Midbrain (tissue), 1 donor: ENCODE data around the gene RPL15.
"Not testable (repeated sequence)": the region's sequence is repeated elsewhere in the genome, so short reads cannot be mapped to it uniquely, and the experiment has no call there.

Experiments
- DNase-seq: peaks from one replicate; lab custom pipeline; 2025; lab: John Stamatoyannopoulos, UW

The RPL15 gene

DNA sequence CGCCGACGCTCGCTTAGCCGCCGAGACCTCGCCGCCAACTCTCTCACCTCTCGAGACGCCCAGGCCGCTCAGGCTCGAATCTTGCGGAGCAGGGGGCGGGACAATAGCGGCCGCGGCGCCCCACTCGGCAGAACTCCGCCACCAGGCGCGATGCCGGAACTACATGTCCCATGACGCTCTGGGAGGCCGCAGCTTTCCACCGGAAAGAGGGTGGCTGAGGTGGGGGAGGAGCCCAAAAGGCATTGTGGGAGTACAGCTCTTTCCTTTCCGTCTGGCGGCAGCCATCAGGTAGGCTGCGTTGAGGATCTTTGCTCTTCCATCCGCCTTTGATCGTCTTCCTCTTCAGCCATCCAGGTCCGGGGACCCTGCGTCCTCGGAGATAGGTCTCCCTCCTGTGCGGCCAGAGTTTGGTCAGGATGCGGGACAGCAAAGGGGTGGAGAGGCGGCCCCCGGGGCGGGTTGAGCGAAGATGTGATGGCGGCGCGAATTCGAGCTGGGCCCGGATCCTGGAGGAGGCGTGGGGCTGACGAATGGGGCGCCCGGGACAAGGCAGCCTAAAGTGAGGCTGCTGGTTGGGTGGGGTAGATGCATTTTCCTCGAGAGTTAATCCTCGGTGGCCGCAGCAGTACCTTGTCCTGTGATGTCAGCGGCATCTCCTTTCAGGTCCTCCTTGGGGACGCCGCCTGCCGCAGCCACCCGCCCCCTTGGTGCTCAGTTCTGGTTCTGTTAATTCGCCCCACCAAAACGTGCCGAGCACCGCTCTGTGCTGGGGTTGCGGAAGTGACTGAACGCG lies at the start of gene RPL15, which contains the start of gene NKIRAS1:
Gene RPL15, plus strand, starts transcription at position 247 of the 793 bp plus-strand sequence. CDS start 728 bp downstream, outside the sequence.
Gene NKIRAS1, minus strand, starts transcription at position 105 of the 793 bp plus-strand sequence. CDS start 6,086 bp downstream, outside the sequence.
- DNase-seq: peak; percentile 98

DNA sequence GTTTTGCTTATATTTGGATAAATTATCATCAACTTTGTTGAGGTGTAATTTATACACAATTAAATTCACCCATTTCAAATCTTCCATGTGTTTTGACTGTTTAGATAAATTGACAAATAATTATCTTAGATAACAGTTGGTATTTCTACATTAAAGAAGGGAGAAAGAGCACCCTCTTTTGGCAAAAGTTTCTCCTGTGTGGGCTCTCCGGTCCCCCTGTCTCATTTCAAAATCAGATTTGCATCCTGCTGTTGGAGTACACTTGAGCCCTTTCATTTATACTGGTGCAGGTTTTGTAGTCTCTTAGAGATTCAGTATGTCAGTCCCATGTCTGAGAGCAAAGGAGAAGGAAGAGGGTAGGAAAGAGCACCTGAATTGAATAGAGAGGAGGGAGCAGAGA lies 49.5 kb upstream of the RPL15 start:
- no peak for DNase-seq

DNA sequence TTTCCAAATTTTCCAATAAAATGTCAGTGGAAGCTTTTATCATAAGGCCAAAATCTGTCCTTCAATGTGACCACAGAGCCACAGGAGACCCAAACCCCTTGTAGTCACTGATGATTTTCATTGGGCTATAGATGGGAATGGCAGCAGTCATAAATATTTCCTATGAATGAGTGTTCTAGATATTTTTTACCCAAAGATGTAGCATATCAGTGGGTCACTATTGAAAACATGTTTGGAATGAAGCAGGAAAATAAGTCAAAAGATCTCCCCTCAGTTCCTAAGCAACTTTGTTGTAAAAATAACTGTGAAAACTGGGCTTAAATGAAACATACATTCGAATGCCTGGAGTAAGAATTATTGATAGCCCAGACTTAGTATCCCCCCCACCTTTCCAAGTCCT lies 49.1 kb upstream of the RPL15 start:
- DNase-seq: no peak

DNA sequence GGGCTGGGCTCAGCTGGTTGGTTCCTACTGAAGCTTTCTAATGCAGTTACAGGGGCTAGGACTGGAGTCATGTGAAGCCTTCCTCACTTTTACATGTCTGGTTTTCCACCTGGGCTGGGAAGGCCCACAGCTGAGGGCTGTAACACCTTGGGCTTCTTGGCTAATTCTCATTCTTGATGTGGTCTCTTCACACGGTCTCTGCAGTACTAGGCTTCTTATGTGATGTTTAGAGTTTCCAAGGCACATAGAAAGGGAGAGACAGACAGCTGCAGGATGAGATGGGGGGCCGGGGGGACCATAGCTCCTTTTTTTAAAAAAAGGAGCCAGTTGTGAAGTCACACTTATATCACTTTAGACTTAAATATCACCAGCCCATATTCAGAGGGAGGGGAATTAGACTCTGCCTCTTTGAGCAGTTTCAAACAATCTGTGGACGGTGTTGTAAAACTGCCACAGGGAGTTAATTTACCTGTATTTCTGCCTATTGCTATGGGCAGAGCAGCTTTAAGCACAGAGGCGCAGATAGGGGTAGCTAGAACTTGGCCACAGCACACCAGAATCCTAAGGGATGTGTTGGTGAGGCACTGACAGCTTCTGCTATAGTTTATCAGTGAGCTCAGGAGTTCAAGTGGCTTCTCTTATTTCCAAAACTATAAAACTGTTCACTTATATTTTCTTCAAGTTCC lies 46.8 kb upstream of the RPL15 start:
- no peak for DNase-seq

DNA sequence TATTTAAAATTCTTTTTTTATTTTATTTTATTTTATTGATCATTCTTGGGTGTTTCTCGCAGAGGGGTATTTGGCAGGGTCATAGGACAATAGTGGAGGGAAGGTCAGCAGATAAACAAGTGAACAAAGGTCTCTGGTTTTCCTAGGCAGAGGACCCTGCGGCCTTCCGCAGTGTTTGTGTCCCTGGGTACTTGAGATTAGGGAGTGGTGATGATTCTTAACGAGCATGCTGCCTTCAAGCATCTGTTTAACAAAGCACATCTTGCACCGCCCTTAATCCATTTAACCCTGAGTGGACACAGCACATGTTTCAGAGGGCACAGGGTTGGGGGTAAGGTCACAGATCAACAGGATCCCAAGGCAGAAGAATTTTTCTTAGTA lies 46.3 kb upstream of the RPL15 start:
- DNase-seq: not testable (repeated sequence)

DNA sequence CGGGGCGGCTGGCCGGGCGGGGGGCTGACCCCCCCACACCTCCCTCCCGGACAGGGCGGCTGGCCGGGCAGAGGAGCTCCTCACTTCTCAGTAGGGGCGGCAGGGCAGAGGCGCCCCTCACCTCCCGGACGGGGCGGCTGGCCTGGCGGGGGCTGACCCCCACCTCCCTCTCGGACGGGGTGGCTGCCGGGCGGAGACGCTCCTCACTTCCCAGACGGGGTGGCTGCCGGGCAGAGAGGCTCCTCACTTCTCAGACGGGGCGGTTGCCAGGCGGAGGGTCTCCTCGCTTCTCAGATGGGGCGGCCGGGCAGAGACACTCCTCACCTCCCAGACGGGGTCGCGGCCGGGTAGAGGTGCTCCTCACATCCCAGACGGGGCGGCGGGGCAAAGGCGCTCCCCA lies 45.6 kb upstream of the RPL15 start:
- not testable (repeated sequence) for DNase-seq

DNA sequence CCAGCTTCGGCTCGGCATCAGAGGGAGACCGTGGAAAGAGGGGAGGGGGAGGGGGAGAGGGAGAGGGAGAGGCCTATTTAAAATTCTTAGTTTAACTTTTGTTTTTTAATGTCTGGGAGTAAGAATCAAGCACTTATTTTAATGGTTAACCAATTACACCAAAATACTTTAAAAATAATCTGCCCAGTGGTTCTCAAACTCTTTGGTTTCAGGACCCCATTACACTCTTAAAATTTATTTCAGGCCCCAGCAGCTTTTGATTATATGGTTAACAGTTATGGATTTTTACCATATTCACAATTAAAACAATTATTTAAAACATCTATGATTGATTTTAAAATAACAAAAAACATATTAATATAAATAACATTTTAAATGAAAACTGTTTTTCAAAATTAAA lies 44.6 kb upstream of the RPL15 start:
- DNase-seq: no peak

DNA sequence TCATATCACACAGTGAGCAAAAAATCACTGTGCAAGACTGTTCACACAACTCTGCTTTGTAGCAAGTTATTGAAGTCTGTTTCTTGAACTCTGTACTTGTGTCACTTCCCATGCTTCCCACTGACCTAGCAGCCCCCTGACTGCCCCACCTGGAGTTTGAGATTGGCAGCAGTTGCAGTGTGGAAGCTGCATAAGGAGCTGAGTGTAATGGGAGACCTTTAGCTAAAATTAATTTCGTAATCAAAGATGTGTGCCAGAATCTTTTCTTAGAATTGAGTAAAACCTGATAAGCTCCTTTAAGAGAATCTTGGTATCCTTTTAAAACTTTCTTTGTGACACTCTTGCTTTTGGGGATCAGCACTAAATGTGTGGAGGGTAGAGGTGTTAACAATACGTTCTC lies 43.0 kb upstream of the RPL15 start:
- no peak for DNase-seq

DNA sequence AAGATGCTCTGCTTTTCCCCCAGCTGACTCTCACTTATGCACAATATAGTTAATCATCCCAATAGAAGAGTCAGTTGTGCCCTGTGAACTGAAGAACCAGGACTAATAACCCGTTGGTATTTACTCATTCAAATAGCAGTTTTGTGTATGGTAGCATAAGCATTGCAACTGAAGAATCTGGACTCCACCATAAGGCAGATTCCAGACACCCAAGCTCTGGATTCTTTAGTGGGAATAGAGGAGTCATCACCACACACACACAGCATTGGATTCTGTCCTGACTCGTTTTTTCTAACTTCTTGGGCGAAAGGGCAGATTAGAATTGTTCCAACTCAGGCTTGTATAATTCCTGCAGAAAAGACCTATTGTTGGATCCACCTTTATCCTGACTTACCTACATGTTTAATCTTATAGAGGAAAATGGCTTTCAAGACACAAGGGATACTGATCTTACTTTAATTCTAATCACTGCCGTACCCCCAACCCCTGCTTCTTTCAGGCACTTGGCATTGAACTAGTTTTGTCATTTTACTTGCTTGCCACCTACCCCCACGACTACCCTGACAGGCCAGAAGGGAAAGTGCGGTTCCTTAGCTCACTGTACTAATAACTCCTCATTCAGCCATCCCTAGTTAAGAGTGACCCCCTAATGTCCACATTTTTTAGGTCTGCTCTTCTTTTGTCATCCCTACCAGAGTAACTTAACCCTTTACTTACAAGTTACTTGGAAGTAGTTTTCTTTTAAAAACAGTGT lies 42.4 kb upstream of the RPL15 start:
- no peak for DNase-seq

DNA sequence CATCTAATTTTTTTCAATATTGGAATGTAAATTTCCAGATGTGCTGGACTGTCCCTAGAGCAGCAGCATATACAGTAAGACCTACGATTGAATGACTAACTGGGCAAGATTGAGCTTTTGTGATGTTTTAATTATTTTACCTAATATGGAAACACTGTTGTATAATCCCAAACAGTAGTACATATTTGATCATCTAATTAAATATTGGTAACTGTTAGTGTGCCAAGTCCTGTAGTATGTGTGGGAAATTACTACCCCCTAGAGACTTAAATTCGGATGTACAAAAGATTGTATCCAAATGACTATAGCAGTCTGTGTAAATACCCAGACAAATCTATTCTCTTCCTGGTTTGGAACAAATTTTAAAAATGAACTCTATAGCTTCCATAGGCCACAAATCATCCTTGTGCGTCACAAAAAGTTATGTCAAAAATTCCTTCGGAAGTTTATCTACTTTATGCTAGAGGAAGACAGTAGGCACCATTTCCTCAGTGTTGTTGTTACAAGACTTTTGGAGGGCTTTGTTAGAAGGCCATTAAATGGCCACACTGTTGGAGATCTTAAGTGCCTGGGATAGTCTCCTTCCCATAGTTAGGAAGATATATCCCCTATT lies 41.7 kb upstream of the RPL15 start:
- DNase-seq: no peak

DNA sequence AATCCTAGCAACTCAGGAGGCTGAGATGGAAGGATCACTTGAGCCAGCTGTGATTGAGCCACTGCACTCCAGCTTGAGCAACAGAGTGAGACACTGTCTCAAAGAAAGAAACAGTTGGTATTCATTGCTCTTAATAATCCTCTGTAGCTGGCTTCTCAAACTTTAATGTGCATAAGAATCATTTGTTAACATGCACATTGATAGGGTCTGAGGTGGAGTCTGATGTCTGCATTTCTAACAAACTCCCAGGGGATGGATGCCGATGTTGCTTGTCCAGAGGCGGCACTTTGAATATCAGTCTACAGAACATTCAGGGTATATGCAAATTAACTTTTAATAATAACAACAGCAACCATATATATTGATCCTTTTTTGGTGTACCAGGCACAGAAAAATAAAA lies 40.0 kb upstream of the RPL15 start:
- no peak for DNase-seq

DNA sequence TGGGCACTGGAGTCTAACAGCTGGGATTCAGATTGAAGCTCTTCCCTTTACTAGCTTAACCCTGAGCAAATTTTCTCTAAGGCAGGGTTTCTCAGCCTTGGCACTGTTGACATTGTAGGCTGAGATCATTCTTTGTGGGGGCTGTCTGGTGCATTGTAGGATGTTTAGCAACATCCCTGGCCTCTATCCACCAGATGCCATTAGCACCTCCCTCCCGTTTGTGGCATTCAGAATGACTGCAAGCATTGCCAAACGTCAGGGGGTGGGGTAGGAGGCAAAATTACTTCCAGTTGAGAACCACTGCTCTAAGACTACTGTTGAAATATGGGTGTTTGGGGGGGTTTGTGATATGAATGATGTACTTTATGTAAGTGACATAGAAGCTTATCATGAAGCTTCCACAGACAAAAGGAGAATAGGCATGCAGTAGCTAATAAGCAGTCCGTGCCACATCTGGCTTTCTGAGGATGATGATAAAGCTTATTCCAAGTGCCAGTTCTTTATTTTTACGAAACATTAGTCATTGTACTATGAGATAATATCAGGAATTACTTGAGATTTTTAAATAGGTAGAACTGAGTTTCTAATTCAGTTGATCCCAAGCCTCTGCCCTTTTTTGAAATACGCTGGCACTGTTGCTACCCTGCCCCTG lies 39.5 kb upstream of the RPL15 start:
- DNase-seq: no peak

DNA sequence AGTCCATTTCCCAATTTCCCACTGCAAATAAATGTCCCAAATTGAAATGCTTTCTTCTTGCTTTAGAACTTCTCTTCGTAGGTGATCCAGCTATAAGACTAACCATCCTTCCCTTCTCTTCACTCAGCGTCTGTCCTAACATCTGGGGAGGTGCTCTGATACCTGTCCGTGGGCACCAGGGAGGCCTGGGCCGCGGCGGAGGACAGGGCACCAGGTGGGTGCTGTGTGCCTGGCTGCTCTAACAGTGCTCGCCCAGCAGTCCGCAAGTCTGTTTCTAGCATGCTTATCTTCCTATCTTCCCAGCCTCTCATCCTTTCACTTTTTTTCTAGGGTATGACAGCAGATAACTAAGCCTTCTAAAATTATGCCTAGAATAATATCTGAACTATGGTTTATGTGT lies 37.4 kb upstream of the RPL15 start:
- no peak for DNase-seq

DNA sequence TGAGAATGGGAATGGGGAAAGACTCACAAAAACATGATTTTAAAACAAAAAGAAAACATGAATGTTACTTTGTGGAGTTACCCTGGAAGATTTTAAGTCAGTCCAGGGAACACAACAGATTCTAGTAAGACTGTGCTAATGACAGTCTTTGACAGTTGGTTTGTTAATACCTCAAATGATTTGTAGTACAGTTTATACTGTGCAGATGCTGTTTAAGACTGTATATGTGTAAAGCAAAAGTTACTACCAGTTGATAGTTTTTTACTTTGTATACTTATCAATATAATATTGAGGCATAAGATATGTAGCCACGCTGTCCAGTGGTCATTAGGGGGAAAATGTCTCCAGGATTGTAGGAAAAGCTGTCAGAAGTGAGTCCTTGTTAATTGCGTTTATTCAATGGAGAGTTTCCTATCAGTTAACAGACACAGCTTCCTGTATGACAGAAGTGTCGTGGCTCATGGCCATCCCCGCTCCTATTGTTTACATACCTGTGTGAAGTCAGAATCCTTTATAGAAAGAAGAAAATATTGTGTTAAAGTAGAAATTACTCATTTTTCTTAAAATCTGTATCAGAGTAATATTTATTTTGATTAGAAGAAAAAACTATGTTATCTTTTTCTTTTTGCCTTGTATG lies 36.1 kb upstream of the RPL15 start:
- no peak for DNase-seq

DNA sequence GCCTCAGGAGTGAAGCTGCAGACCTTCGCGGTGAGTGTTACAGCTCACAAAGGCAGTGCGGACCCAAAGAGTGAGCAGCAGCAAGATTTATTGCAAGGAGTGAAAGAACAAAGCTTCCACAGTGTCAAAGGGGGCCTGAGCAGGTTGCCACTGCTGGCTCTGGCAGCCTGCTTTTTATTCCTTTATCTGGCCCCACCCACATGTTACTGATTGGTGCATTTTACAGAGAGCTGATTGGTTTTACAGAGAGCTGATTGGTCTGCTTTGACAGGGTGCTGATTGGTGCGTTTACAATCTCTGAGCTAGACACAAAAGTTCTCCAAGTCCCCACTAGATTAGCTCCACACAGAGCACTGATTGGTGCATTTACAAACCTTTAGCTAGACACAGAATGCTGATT lies 34.9 kb upstream of the RPL15 start:
- not testable (repeated sequence) for DNase-seq

DNA sequence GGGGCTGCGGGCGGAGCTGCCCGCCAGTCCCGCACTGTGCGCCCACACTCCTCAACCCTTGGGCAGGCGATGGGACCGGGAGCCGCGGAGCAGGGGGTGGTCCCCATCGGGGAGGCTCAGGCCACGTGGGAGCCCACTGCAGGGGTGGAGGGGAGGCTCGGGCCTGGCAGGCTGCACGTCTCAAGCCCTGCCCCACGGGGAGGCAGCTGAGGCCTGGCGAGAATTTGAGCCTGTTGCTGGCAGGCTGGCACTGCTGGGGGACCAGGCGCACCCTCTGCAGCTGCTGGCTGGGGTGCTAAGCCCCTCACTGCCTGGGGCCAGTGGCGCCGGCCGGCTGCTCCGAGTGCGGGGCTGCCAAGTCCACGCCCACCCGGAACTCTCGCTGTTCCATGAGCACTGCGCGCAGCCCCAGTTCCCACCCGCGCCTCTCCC lies 34.4 kb upstream of the RPL15 start:
- DNase-seq: no peak

DNA sequence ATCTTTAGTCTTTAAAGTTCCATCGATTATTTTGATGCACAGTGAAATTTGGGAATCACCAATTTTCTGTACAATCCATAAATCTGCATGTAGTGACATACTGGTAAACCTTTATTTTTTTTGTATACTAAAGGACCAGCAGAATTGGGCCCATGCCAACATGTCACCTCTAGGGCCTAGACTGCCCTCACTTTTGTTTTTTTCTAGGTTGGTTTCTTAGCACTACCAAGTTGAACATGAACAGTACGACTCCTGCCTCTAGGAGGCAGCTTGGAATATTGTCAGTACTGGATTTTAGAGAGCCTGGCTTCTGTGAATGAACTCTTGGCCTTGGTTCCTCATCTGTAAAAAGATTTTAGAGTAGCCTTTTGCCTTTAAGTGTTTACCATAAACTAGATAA lies 32.5 kb upstream of the RPL15 start:
- DNase-seq: no peak

DNA sequence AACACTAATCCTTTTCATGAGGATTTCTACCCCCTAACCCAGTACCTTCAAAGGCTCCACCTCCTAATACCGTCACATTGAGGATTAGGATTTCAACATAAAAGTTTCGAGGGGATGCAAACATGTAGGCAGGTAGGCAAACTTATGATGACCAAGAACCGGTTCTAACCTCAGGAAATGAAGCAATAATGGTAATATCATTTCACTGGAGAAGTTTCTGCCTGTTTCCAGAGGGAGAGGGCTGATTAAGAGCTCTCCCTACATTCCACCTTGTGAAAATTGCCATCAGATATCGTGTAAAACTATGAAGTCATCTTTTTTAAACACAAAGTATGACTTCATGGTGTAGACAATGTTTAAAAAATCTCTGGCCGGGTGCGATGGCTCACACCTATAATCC lies 31.7 kb upstream of the RPL15 start:
- DNase-seq: no peak

DNA sequence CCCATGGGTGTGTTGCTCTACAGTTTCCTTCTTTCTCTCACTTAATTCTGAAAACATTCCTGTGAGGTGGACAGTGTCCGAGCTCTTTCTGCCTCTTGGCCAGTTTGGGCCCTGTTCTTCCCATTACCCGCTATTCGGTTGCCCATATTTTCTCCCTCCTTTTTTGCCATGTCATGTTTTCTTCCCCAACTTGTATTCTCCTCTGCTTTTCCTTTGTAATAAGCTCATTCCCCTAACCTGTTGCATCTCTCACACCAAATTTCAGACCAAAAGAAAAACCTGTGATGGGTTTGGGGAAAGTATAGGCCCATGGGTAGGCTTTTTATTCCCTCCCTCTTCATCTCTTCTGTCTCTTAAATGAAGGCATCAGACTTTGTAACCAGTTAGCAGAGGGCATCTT lies 30.6 kb upstream of the RPL15 start:
- DNase-seq: no peak

DNA sequence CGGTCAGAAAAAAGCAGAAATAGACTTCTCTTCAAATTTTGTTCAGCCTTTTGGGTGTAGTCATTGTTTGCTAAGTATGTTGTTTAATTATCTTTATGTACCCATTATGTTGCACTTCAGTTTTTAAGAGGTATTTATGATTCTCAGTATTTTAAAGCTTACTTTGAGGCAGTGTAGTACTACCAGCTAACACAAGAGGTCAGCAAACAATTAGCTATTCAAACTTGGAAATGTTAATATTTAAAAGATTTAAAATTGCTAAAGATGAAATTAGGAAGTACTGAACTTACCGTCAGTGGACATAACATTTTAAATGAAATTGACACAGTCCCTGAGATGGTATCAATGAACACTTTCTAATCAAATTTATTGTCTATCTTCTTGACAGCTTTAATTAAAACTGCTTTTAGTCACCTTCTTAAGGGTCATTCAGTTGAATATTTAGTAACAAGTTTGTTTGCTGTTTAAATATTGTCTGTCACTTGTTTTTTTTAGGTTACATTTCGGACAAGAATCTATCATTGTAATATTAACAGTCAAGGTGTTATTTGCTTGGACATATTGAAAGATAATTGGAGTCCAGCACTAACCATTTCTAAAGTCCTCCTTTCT lies 28.2 kb upstream of the RPL15 start:
- peak; percentile 48 for DNase-seq

DNA sequence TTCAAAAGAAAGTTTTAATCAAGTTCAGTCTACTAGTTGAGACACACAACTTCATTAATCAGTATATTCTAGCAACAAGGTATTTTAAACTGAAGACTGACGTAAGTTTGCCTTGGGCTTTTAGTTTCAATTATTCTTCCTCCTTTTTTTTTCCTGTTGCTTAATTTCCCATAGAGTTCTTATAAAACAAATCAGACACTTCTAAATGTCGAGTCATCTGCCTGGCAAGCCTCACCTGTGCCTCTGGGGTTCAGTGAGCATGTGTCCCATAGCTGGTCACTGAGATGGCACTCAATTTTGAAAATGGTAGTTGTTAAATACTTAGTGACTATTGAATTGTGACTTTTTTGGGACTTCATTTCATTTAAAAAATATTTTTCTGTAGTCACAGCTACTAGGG lies 27.5 kb upstream of the RPL15 start:
- DNase-seq: no peak
